DND-41 (cell line): Measurements from ENCODE around the gene AKAP6.

Source experiments
- ATAC-seq: fragments of 200-7000 bp; cut with Tn5 transposase; 3 replicates; pipeline ENCODE4 v1.9.1; 2021; ENCODE audit warnings: low read depth; ENCODE audit not compliant: insufficient read depth
- DNase-seq: peaks from one replicate; pipeline ENCODE4 v3.0.0-alpha.2; 2020
- H2AFZ ChIP-seq: 2 replicates; pipeline ENCODE4 v1.6.0; 2012; ENCODE audit warnings: low read depth, low read length
- H3K27ac ChIP-seq: 2 replicates; pipeline ENCODE4 v1.5.1; 2012; ENCODE audit warnings: low read length, inconsistent platforms
- H3K27me3 ChIP-seq: fragments of 200-600 bp; sonication (generic); 2 replicates; pipeline ENCODE4 v1.6.0; 2012; ENCODE audit warnings: low read length, mild to moderate bottlenecking, inconsistent platforms; ENCODE audit not compliant: insufficient read depth, poor library complexity
- H3K36me3 ChIP-seq: 2 replicates; pipeline ENCODE4 v1.5.1; 2012; ENCODE audit warnings: low read length, inconsistent platforms; ENCODE audit not compliant: insufficient read depth
- H3K4me1 ChIP-seq: 2 replicates; pipeline ENCODE4 v1.5.1; 2012; ENCODE audit warnings: mild to moderate bottlenecking, low read length; ENCODE audit not compliant: insufficient read depth
- H3K4me2 ChIP-seq: 2 replicates; pipeline ENCODE4 v1.6.0; 2012; ENCODE audit warnings: mild to moderate bottlenecking, moderate library complexity, low read length, inconsistent platforms; ENCODE audit not compliant: insufficient read depth
- H3K4me3 ChIP-seq, 2 experiments: fragments of 200-600 bp in 1 of 2; shearing (Covaris generic) in 1 of 2; 2 replicates each; pipeline ENCODE4 v1.5.1; 2012 to 2016; ENCODE audit warnings: inconsistent platforms in 2 of 2, low read length in 2 of 2, mild to moderate bottlenecking in 2 of 2, low read depth in 1 of 2, moderate library complexity in 1 of 2
- H3K79me2 ChIP-seq: 2 replicates; pipeline ENCODE4 v1.6.0; 2012; ENCODE audit warnings: low read length, inconsistent platforms; ENCODE audit not compliant: insufficient read depth
- H3K9ac ChIP-seq: 2 replicates; pipeline ENCODE4 v1.6.0; 2012; ENCODE audit warnings: low read depth, mild to moderate bottlenecking, inconsistent platforms, low read length, moderate library complexity
- H3K9me3 ChIP-seq: 2 replicates; pipeline ENCODE4 v1.5.1; 2012; ENCODE audit warnings: low read length, moderate library complexity, mild to moderate bottlenecking, inconsistent platforms; ENCODE audit not compliant: insufficient read depth, severe bottlenecking
- H4K20me1 ChIP-seq: 2 replicates; pipeline ENCODE4 v1.6.0; 2012; ENCODE audit warnings: low read length; ENCODE audit not compliant: insufficient read depth
- CTCF ChIP-seq: IDR thresholded peaks from 2 replicates; pipeline ENCODE4 v1.5.1; 2012; ENCODE audit warnings: borderline replicate concordance, low read length, moderate library complexity, mild to moderate bottlenecking; ENCODE audit not compliant: poor library complexity, severe bottlenecking; ENCODE audit errors: extremely low read depth
- EZH2 ChIP-seq: IDR thresholded peaks from 3 replicates; pipeline ENCODE4 v1.6.1; 2012; ENCODE audit warnings: borderline replicate concordance, low read depth, mild to moderate bottlenecking, moderate library complexity, low read length, inconsistent platforms; ENCODE audit not compliant: severe bottlenecking

Gene AKAP6

GRCh38 chr14:32821964-32822653, 493.0 kb downstream of the AKAP6 start:
- Histone ChIP-seq H3K36me3 (no peaks in the 10 kb centered on the region), H3K9me3 (no peaks in the 10 kb centered on the region), H3K9ac (no peak overlapping the region), H3K79me2 (no peaks in the 10 kb centered on the region), H4K20me1 (no peaks in the 10 kb centered on the region), H3K4me3 (no peak overlapping the region), H2AFZ (no peak overlapping the region), H3K27me3 (no peaks in the 10 kb centered on the region), H3K27ac (no peak overlapping the region), H3K4me2 (no peak overlapping the region), H3K4me1 (no peaks in the 10 kb centered on the region)
- TF ChIP-seq CTCF: no peak
- TF ChIP-seq EZH2: no peak
- no peak for DNase-seq
- no peak for ATAC-seq

GRCh38 chr14:32823706-32824105, 494.6 kb downstream of the AKAP6 start:
- Histone ChIP-seq H3K27me3 (no peaks in the 10 kb centered on the region), H3K9ac (no peak overlapping the region), H3K36me3 (no peaks in the 10 kb centered on the region), H3K4me2 (no peak overlapping the region), H3K4me3 (no peak overlapping the region), H3K79me2 (no peaks in the 10 kb centered on the region), H3K27ac (no peak overlapping the region), H3K4me1 (no peaks in the 10 kb centered on the region), H2AFZ (no peak overlapping the region), H3K9me3 (no peaks in the 10 kb centered on the region), H4K20me1 (no peaks in the 10 kb centered on the region)
- DNase-seq: no peak
- TF ChIP-seq EZH2 (no peak), CTCF (no peak)
- ATAC-seq: no peak

- H3K79me2 ChIP-seq: no peaks in the 10 kb centered on the region
- H3K9me3 ChIP-seq: no peaks in the 10 kb centered on the region
- ATAC-seq (no peak), DNase-seq (no peak)
- no peaks in the 10 kb centered on the region for H3K36me3 ChIP-seq
- H3K4me3 ChIP-seq: no peak overlapping the region
- H3K27me3 ChIP-seq: no peaks in the 10 kb centered on the region
- H3K4me1 ChIP-seq: no peaks in the 10 kb centered on the region
- TF ChIP-seq EZH2 (no peak), CTCF (no peak)
- no peak overlapping the region for H3K27ac ChIP-seq
- H3K4me2 ChIP-seq: no peak overlapping the region
- no peak overlapping the region for H3K9ac ChIP-seq
- no peaks in the 10 kb centered on the region for H4K20me1 ChIP-seq
- H2AFZ ChIP-seq: no peak overlapping the region
Measured at GRCh38 chr14:32824195-32824594, 495.1 kb downstream of the AKAP6 start.

- no peaks in the 10 kb centered on the region for H3K9me3 ChIP-seq
- DNase-seq (no peak), ATAC-seq (no peak)
- H2AFZ ChIP-seq: no peak overlapping the region
- no peaks in the 10 kb centered on the region for H3K27me3 ChIP-seq
- H3K9ac ChIP-seq: no peak overlapping the region
- no peaks in the 10 kb centered on the region for H3K4me1 ChIP-seq
- H3K27ac ChIP-seq: no peak overlapping the region
- no peak for TF ChIP-seq CTCF
- no peak for TF ChIP-seq EZH2
- H3K79me2 ChIP-seq: no peaks in the 10 kb centered on the region
- H3K4me2 ChIP-seq: no peak overlapping the region
- no peaks in the 10 kb centered on the region for H4K20me1 ChIP-seq
- no peaks in the 10 kb centered on the region for H3K36me3 ChIP-seq
- no peak overlapping the region for H3K4me3 ChIP-seq
Measured at GRCh38 chr14:32825058-32825457, 496.0 kb downstream of the AKAP6 start.
